Measurements from ENCODE around the gene FXYD2. TPM values are rescaled to one million over a fixed set of nuclear protein-coding genes. Genes with fewer than 3 reads are reported as not detected.

FXYD2 gene
- total and polyA plus RNA-seq, 2 of the 4 experiments (the other 2 are of a cell fraction) = 0.09 TPM; not detected in 1

- H4K20me1 ChIP-seq (ENCODE audit: insufficient read depth, low read length) = no peaks in the 10 kb centered on the region
- peak overlapping the region; percentile 79 for H2AFZ ChIP-seq (replicated peaks; ENCODE audit: low read length, poor library complexity)
- H3K23ac ChIP-seq (ENCODE audit: low read depth, low read length) = no peak overlapping the region
- H2AK9ac ChIP-seq (replicated peaks; ENCODE audit: low read depth, low read length, poor library complexity) = peak overlapping the region; percentile 81
- no peak overlapping the region for H3K9ac ChIP-seq (ENCODE audit: low read depth, low read length)
- peak; percentile 39 for ATAC-seq (ENCODE audit: low read depth)
- peaks cover 2% of the 10 kb centered on the region; the same call in 1 of the 2 replicates for H3K4me1 ChIP-seq (ENCODE audit: control insufficient read depth, insufficient read depth, low read length)
- H4K91ac ChIP-seq (ENCODE audit: insufficient read depth, low read depth, low read length) = no peak overlapping the region
- H2BK15ac ChIP-seq (ENCODE audit: low read depth, low read length) = no peak overlapping the region
- dilution Hi-C loops (cut with HindIII; ENCODE audit: low sequenced_read_pairs, unreplicated experiment) = no loop called here
- no peak overlapping the region for H2AK5ac ChIP-seq (ENCODE audit: low read depth, low read length)
- H2BK20ac ChIP-seq (ENCODE audit: low read depth, low read length) = no peak overlapping the region
- H3K18ac ChIP-seq (ENCODE audit: low read depth, low read length) = no peak overlapping the region
- ChIA-PET POLR2A (ENCODE audit: unreplicated experiment) (no interaction called here), CTCF (interaction anchor here (1.0 to 2.6 kb wide), 5 partner anchors 9 to 390 kb away, joined by 4 to 17 read pairs (median 6); no protein-coding TSS in a partner anchor)
- no peak overlapping the region for H3K27ac ChIP-seq (ENCODE audit: insufficient read depth, low read length)
- no peaks in the 10 kb centered on the region for H3K36me3 ChIP-seq (ENCODE audit: control insufficient read depth, insufficient read depth, low read length)
- no peak overlapping the region for H3K4me2 ChIP-seq (ENCODE audit: low read depth, low read length)
- BruUV-seq (replicated peaks) = no TSS peak
- peak overlapping the region in 1 of 2 experiments; percentile 94; a peak in 3 of 4 replicates for H4K8ac ChIP-seq (ENCODE audit: low read depth in 2 of 2, low read length in 2 of 2)
- H3K14ac ChIP-seq (replicated peaks; ENCODE audit: low read depth, low read length) = no peak overlapping the region
- in situ Hi-C loops (cut with MboI; ENCODE audit: low sequenced_read_pairs) = no loop called here
- no peak overlapping the region for H2BK120ac ChIP-seq (ENCODE audit: low read depth, low read length)
- H2BK5ac ChIP-seq (ENCODE audit: low read depth, low read length, poor library complexity, severe bottlenecking) = no peak overlapping the region
- no peak overlapping the region for H3K4ac ChIP-seq (ENCODE audit: low read depth, low read length)
- no peak overlapping the region for H3K56ac ChIP-seq (ENCODE audit: extremely low read depth, insufficient read depth, low read length)
- H3K9me3 ChIP-seq (ENCODE audit: control insufficient read depth, insufficient read depth, low read length) = no peaks in the 10 kb centered on the region
- TF ChIP-seq BHLHE40 (IDR thresholded peaks at IDR 0.05; ENCODE audit: low read depth, low read length) = no peak
- TF ChIP-seq SMC3 (IDR thresholded peaks at IDR 0.05; ENCODE audit: low read depth, low read length) = no peak
- TF ChIP-seq MXI1 (IDR thresholded peaks at IDR 0.05; ENCODE audit: borderline replicate concordance, low read depth, low read length) = no peak
- no peak for TF ChIP-seq USF2 (IDR thresholded peaks at IDR 0.05; ENCODE audit: low read depth, low read length)
- intact Hi-C loops (cut with micrococcal nuclease) = no loop called here
- peak; percentile 30 for DNase-seq
- H4K5ac ChIP-seq (ENCODE audit: low read depth, low read length) = no peak overlapping the region
- no peaks in the 10 kb centered on the region for H3K79me1 ChIP-seq (ENCODE audit: low read depth in 1 of 2, low read length in 2 of 2)
- no peak overlapping the region for H3K4me3 ChIP-seq (ENCODE audit: insufficient read depth, low read depth, low read length)
- WGBS, 2 experiments (ENCODE audit: extremely low coverage in 2 of 2, insufficient read length in 1 of 2) = 17% methylated on average over 3 of the region's 20 CpGs; no CpG with 5 or more reads in 1 of the 2 experiments
- no peaks in the 10 kb centered on the region for H3K27me3 ChIP-seq (ENCODE audit: control insufficient read depth, insufficient read depth, low read length)
- no peaks in the 10 kb centered on the region for H3K9me1 ChIP-seq (ENCODE audit: insufficient read depth, low read length)
Measured at GRCh38 chr11:117816151-117816741, 8.3 kb downstream of the FXYD2 start.

Measured in IMR-90 (cell line).